Stimulated activated CD8-positive, alpha-beta memory T cell treated with anti-CD3 and anti-CD28 coated beads, Interleukin-15, amount 100 ng/mL, for 24 hours (primary cell): ENCODE measurements around the gene TAB2.

Source experiments
- DNase-seq: peaks from one replicate; pipeline ENCODE4 v3.0.0-alpha.2; 2020; ENCODE audit warnings: low read depth

The TAB2 gene

GRCh38 chr6:149317644-149318571 is at the start of gene TAB2:
Gene TAB2 (plus strand): TSS chr6:149317712. CDS start chr6:149369998, 52,286 bp downstream.
- peak; percentile 54 for DNase-seq

- DNase-seq = no peak
Observed at GRCh38 chr6:149268146-149268545, 49.4 kb upstream of the TAB2 start.

GRCh38 chr6:149268768-149269167 is 48.7 kb upstream of the TAB2 start:
- DNase-seq = no peak

GRCh38 chr6:149270616-149271015 is 46.9 kb upstream of the TAB2 start:
- no peak for DNase-seq

- no peak for DNase-seq
Observed at GRCh38 chr6:149271348-149272340, 45.9 kb upstream of the TAB2 start.

GRCh38 chr6:149273318-149273717 is 44.2 kb upstream of the TAB2 start:
- DNase-seq = no peak

GRCh38 chr6:149275621-149276020 is 41.9 kb upstream of the TAB2 start:
- DNase-seq = no peak

- DNase-seq = no peak
Observed at GRCh38 chr6:149277621-149278020, 39.9 kb upstream of the TAB2 start.

GRCh38 chr6:149278997-149279396 is 38.5 kb upstream of the TAB2 start:
- no peak for DNase-seq

GRCh38 chr6:149284904-149285303 is 32.6 kb upstream of the TAB2 start:
- DNase-seq = no peak

GRCh38 chr6:149285626-149286025 is 31.9 kb upstream of the TAB2 start:
- DNase-seq = no peak

GRCh38 chr6:149286905-149287304 is 30.6 kb upstream of the TAB2 start:
- no peak for DNase-seq

GRCh38 chr6:149289192-149289781 is 28.2 kb upstream of the TAB2 start:
- DNase-seq = no peak

GRCh38 chr6:149289966-149290365 is 27.5 kb upstream of the TAB2 start:
- DNase-seq = no peak

GRCh38 chr6:149293244-149293643 is 24.3 kb upstream of the TAB2 start:
- DNase-seq = no peak

GRCh38 chr6:149300563-149300962 is 16.9 kb upstream of the TAB2 start:
- DNase-seq = no peak

- no peak for DNase-seq
Observed at GRCh38 chr6:149302723-149303122, 14.8 kb upstream of the TAB2 start.

GRCh38 chr6:149303468-149303867 is 14.0 kb upstream of the TAB2 start:
- no peak for DNase-seq

GRCh38 chr6:149305372-149305771 is 12.1 kb upstream of the TAB2 start:
- no peak for DNase-seq

GRCh38 chr6:149306967-149307366 is 10.5 kb upstream of the TAB2 start:
- DNase-seq = no peak

GRCh38 chr6:149311293-149311692 is 6.2 kb upstream of the TAB2 start:
- no peak for DNase-seq

GRCh38 chr6:149311766-149312165 is 5.7 kb upstream of the TAB2 start:
- DNase-seq = no peak
